ENCODE results near the gene NT5C1B.

DNA sequence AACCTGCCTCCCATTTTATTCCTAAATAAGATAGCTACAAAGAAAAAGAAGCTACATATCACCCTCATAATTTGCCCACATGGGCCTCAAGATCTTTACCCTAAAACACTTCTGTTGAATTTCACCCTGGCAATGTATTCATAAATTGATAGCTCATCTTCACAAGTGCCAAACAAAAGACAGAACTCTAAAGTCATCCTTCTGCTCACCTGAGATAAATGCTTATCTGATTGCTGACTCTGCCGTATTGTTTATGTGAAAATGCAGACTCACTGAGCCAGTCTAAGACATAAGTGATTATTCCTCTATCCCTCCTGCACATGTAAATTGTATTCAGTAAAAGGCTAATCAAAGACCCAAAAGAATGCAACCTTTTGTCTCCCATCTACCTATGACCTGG, 30.9 kb downstream of the NT5C1B start:
- TF ChIP-seq, protein P1, sequence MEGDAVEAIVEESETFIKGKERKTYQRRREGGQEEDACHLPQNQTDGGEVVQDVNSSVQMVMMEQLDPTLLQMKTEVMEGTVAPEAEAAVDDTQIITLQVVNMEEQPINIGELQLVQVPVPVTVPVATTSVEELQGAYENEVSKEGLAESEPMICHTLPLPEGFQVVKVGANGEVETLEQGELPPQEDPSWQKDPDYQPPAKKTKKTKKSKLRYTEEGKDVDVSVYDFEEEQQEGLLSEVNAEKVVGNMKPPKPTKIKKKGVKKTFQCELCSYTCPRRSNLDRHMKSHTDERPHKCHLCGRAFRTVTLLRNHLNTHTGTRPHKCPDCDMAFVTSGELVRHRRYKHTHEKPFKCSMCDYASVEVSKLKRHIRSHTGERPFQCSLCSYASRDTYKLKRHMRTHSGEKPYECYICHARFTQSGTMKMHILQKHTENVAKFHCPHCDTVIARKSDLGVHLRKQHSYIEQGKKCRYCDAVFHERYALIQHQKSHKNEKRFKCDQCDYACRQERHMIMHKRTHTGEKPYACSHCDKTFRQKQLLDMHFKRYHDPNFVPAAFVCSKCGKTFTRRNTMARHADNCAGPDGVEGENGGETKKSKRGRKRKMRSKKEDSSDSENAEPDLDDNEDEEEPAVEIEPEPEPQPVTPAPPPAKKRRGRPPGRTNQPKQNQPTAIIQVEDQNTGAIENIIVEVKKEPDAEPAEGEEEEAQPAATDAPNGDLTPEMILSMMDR (IDR thresholded peaks at IDR 0.05) = no peak
- TF ChIP-seq POLR2A (IDR thresholded peaks at IDR 0.05) = no peak
